Stimulated activated CD8-positive, alpha-beta memory T cell treated with anti-CD3 and anti-CD28 coated beads, Interleukin-15, amount 100 ng/mL, for 24 hours (primary cell): Measurements from ENCODE around the gene PTTG1IP.

Source experiments
- DNase-seq: peaks from one replicate; pipeline ENCODE4 v3.0.0-alpha.2; 2020; ENCODE audit warnings: low read depth

PTTG1IP gene

DNA sequence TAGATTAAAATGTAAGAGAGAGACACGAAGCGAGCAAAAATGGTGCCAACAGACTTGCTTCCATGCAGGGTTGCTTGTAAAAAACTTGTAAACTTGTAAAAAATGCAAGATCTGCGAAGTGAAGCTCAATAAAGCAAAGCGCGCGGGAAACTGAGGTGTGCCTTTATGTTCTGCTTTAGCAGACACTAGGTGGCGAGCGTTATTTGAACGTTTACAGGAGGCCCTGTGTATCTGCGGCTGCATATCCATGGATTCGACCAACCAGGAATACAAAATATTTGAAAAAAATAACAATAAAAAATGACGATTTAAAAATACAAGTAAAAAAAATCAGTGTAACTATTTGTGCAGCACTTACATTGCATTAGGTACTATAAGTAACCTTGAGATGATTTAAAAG, 73.4 kb downstream of the PTTG1IP start:
- no peak for DNase-seq

DNA sequence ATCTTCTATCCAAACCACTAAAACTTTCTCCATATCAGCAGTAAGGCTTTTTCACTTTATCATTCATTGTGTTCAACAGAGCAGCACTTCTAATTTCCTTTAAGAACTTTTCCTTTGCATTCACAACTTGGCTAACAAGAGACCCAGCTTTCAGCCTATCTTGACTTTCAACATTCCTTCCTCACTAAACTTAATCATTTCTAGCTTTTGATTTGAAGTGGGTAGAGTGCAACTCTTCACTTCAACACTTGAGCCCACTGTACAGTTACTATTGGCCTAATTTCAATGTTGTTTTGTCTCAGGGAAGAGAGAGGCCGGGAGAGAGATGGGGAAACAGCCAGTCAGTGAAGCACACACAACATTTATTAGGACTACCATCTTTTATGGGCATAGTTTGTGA, 73.8 kb downstream of the PTTG1IP start:
- DNase-seq, result no peak
